Ishikawa (cell line): ENCODE results near the gene PHOSPHO1.

Experiments used
- CEBPB ChIP-seq: IDR thresholded peaks from 2 replicates; pipeline ENCODE4 v1.6.1; 2012
- CREB1 ChIP-seq: IDR thresholded peaks from 2 replicates; pipeline ENCODE4 v1.6.1; 2012; ENCODE audit warnings: low read depth
- EP300 ChIP-seq: IDR thresholded peaks from 2 replicates; pipeline ENCODE4 v1.6.1; 2012; ENCODE audit warnings: borderline replicate concordance
- MAX ChIP-seq: IDR thresholded peaks from 2 replicates; pipeline ENCODE4 v1.6.1; 2012
- RAD21 ChIP-seq: IDR thresholded peaks from 2 replicates; pipeline ENCODE4 v1.6.1; 2012; ENCODE audit warnings: low read depth
- TAF1 ChIP-seq: IDR thresholded peaks from 2 replicates; pipeline ENCODE4 v1.6.1; 2012; ENCODE audit warnings: low read depth, mild to moderate bottlenecking
- TEAD4 ChIP-seq: IDR thresholded peaks from 2 replicates; pipeline ENCODE4 v1.6.1; 2012
- YY1 ChIP-seq: IDR thresholded peaks from 2 replicates; pipeline ENCODE4 v1.6.1; 2012; ENCODE audit warnings: low read depth

GRCh38 chr17:49204516-49204915 is 26.1 kb downstream of the PHOSPHO1 start:
- TF ChIP-seq EP300: no peak
- no peak for TF ChIP-seq CREB1
- no peak for TF ChIP-seq TEAD4
- TF ChIP-seq MAX: no peak
- no peak for TF ChIP-seq YY1
- TF ChIP-seq TAF1: no peak
- TF ChIP-seq CEBPB: no peak
- no peak for TF ChIP-seq RAD21
